Glutamatergic neuron (in vitro differentiated cells): ENCODE data around the gene CACNA1D. TPM values are rescaled to one million over a fixed set of nuclear protein-coding genes. Genes with fewer than 3 reads are reported as not detected.

Experiments used
- DNase-seq: peaks from one replicate; pipeline ENCODE4 v3.0.0; 2022
- H3K27ac Mint-ChIP-seq: one replicate; pipeline ENCODE4 v1.8.0; 2020; ENCODE audit warnings: mild to moderate bottlenecking, mixed read lengths, inconsistent platforms; ENCODE audit not compliant: unreplicated experiment
- H3K27me3 Mint-ChIP-seq: one replicate; pipeline ENCODE4 v1.8.0; 2020; ENCODE audit warnings: mild to moderate bottlenecking, moderate library complexity, mixed read lengths, inconsistent platforms; ENCODE audit not compliant: unreplicated experiment
- H3K36me3 Mint-ChIP-seq: one replicate; pipeline ENCODE4 v1.8.0; 2020; ENCODE audit warnings: mild to moderate bottlenecking, mixed read lengths, inconsistent platforms; ENCODE audit not compliant: unreplicated experiment
- H3K4me1 Mint-ChIP-seq: one replicate; pipeline ENCODE4 v1.8.0; 2020; ENCODE audit warnings: mild to moderate bottlenecking, low read depth, mixed read lengths, inconsistent platforms; ENCODE audit not compliant: unreplicated experiment
- H3K4me3 Mint-ChIP-seq: one replicate; pipeline ENCODE4 v1.8.0; 2020; ENCODE audit warnings: mild to moderate bottlenecking, mixed read lengths, inconsistent platforms; ENCODE audit not compliant: unreplicated experiment
- H3K9me3 Mint-ChIP-seq: one replicate; pipeline ENCODE4 v1.8.0; 2020; ENCODE audit warnings: mild to moderate bottlenecking, moderate library complexity, mixed read lengths, inconsistent platforms; ENCODE audit not compliant: unreplicated experiment
- total RNA-seq: library from RNA; stranded (reverse); fragmentation: NEBNext Ultra II Directional; extraction: Animal tissue kit (Norgen Biotek cat#: 25700); gene quantifications from one replicate; pipeline ENCODE4 v1.2.1, GENCODE V29; 2021; ENCODE audit not compliant: unreplicated experiment
- TF ChIP-seq, protein P1 (sequence below): fragments of 200-600 bp; sonication (generic); IDR thresholded peaks from one replicate; pipeline ENCODE4 v1.5.0; 2021; ENCODE audit not compliant: partially characterized antibody, unreplicated experiment

CACNA1D gene
- total RNA-seq, 1 donor from 2014 or later, result 5.0 TPM

DNA sequence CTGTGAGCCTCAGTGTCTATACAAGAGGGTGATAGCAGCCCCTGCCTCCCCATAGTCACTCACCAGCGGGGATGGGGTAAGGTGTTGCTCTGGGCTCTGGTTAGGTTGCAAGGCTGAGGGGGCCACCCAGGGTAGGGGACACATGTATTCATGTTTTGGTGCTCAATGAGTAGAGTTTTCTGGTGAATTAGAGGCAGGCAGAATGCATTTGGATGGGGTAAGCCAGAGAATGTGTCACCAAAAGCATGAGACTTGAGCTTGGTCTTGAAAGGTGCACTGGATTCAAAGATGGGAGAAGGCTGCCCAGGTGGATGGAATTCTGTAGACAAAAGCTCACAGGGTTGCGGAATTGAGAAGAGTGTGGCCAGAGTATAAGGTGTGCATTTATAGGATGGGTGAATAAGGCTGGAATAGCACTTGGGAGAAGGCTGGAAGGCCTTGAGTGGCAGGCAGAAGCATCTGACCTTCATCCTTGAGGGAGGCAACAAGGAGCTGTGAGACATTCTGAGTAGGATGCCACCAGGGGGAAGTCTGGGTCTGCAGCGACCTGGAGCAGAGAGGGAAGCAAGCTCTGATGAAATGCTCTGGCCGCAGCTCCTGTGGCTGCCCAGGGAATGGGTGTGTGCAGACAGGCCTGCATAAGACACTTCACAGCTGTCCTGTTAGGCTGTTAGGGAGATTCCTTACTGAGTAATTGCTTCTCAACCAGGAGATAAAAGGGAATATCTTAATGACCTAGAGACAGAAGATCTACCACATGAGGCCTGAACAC, 202.2 kb downstream of the CACNA1D start:
- H3K27me3 Mint-ChIP-seq, result peaks cover 2% of the 10 kb centered on the region
- TF ChIP-seq, protein P1, sequence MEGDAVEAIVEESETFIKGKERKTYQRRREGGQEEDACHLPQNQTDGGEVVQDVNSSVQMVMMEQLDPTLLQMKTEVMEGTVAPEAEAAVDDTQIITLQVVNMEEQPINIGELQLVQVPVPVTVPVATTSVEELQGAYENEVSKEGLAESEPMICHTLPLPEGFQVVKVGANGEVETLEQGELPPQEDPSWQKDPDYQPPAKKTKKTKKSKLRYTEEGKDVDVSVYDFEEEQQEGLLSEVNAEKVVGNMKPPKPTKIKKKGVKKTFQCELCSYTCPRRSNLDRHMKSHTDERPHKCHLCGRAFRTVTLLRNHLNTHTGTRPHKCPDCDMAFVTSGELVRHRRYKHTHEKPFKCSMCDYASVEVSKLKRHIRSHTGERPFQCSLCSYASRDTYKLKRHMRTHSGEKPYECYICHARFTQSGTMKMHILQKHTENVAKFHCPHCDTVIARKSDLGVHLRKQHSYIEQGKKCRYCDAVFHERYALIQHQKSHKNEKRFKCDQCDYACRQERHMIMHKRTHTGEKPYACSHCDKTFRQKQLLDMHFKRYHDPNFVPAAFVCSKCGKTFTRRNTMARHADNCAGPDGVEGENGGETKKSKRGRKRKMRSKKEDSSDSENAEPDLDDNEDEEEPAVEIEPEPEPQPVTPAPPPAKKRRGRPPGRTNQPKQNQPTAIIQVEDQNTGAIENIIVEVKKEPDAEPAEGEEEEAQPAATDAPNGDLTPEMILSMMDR, result no peak
- no peaks in the 10 kb centered on the region for H3K9me3 Mint-ChIP-seq
- peaks cover 2% of the 10 kb centered on the region for H3K4me1 Mint-ChIP-seq
- no peaks in the 10 kb centered on the region for H3K36me3 Mint-ChIP-seq
- H3K4me3 Mint-ChIP-seq, result no peak overlapping the region
- no peak overlapping the region for H3K27ac Mint-ChIP-seq
- DNase-seq, result no peak

DNA sequence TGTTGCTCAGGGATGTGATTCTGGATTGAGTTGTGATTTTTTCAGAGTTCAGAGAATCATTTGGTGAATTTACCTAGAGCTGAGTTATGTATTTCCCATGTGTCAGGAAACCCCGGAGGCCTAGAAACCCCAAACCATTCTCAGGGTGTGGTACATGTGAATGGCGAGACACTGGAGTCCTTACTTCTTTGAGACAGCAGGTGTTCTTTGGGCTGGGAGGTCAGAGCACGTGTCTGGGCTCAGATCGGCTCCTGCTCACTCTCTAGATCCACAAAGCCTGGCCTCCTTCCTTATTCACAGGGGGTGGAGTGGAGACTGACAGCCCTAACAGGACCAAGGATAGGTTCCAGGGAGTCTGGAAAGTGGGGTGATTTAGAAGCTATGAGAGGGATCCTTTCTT, 206.0 kb downstream of the CACNA1D start:
- Mint-ChIP-seq H3K9me3 (peaks cover 4% of the 10 kb centered on the region), H3K4me3 (no peak overlapping the region), H3K4me1 (peaks cover 18% of the 10 kb centered on the region), H3K27ac (no peak overlapping the region), H3K36me3 (no peaks in the 10 kb centered on the region), H3K27me3 (peaks cover 3% of the 10 kb centered on the region)
- TF ChIP-seq, protein P1, result no peak
- no peak for DNase-seq

DNA sequence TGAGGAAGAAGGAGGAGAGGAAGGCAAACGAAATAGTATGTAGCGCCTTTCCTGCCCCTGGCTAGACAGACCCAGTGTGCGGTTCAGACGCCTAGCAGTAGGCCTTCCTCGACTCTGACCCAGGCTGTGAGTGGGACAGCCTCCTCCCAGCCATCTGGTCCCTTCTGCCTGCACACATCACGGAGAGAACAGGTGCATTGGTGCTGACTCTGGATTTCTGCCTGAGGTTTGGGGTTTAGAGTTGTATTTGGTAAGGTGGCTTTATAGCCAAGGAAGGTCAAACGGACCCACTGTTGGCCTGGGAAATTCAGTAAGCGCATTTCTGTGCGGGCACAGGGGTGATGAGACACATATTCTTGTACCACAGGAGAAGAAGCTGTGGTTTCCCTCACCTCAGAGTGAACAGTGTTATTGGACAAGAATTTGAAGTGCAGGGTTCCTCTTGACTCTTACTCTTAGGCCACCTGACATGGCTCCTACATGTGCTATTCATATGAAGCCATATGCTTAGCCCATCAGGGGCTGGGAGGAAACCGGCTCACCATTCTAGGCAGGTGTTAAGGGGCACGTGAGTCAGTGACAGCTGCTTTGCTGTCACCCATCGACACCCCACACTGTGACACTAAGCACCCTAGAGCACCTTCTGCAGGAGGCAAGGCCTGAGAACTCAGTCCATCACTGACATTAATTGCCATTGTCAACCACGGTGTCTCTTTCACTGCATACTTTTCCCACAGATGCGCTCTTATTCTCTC, 208.5 kb downstream of the CACNA1D start:
- Mint-ChIP-seq H3K36me3 (no peaks in the 10 kb centered on the region), H3K27me3 (peaks cover 3% of the 10 kb centered on the region), H3K4me3 (no peak overlapping the region), H3K9me3 (peaks cover 4% of the 10 kb centered on the region), H3K4me1 (peaks cover 16% of the 10 kb centered on the region), H3K27ac (peak overlapping the region; percentile 22)
- DNase-seq, result no peak
- TF ChIP-seq, protein P1, result no peak

DNA sequence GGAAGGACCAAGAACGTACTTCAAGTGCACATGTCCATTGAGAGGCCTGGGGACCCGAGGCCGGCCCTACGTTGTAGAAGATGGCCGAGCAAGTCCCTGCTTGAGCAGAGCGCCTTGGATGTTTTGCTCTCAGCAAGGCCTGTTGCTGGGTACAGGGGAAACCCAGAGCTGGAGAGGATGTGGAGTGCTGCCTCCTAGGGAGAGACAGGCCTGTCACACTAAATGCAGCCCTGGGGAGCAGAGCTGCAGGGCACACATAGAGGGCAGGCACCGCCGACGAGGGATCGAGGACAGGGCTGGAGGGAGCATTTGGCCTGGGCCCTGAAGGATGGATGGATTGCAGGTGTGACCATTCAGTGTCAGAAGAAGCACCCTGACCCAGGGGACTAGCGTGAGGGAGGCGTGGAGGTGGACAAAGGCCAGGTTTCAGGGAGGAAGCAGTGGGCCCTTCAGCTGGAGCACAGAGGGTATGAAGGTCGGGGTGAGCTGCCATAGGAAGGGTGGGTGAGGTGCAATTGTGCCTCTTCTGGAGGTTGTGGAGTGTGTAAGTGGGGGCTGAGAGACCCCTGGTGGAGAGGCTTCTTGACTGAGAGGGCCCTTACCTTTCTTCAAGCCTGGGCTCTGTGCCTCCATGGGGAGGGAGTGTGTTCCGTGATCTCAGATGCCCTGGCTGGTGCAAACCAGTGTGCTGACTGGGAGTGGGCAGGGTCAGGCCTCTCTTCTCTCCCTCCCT, 209.4 kb downstream of the CACNA1D start:
- H3K36me3 Mint-ChIP-seq, result no peaks in the 10 kb centered on the region
- peaks cover 5% of the 10 kb centered on the region for H3K9me3 Mint-ChIP-seq
- H3K4me3 Mint-ChIP-seq, result no peak overlapping the region
- peaks cover 16% of the 10 kb centered on the region for H3K4me1 Mint-ChIP-seq
- H3K27me3 Mint-ChIP-seq, result peaks cover 3% of the 10 kb centered on the region
- no peak for DNase-seq
- H3K27ac Mint-ChIP-seq, result no peak overlapping the region
- TF ChIP-seq, protein P1, result no peak

DNA sequence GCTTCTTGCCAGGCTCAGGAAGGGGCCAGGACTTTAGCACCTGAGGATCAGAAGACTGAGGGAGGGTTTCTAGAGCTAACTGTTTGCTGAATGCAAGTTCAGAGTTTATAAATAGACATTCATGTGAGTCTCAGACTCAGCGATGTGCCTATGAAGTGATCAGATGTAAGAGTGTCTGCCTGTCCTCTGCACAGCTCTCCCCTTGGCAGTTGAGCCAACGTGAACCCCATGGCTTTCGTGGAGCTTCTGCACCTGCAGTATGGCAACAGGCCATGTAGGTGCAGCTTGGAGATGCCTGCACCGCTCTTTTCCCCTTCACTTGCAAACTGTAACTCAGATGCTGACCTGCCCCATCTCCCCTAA, 209.9 kb downstream of the CACNA1D start:
- peaks cover 3% of the 10 kb centered on the region for H3K27me3 Mint-ChIP-seq
- no peak overlapping the region for H3K4me3 Mint-ChIP-seq
- DNase-seq, result no peak
- peaks cover 5% of the 10 kb centered on the region for H3K9me3 Mint-ChIP-seq
- no peaks in the 10 kb centered on the region for H3K36me3 Mint-ChIP-seq
- peaks cover 16% of the 10 kb centered on the region for H3K4me1 Mint-ChIP-seq
- H3K27ac Mint-ChIP-seq, result no peak overlapping the region
- TF ChIP-seq, protein P1, result no peak
